ENCODE results near the gene KIF14.
"Not testable (repeated sequence)": the region's sequence is repeated elsewhere in the genome, so short reads cannot be mapped to it uniquely, and the experiment has no call there.

Gene KIF14

DNA sequence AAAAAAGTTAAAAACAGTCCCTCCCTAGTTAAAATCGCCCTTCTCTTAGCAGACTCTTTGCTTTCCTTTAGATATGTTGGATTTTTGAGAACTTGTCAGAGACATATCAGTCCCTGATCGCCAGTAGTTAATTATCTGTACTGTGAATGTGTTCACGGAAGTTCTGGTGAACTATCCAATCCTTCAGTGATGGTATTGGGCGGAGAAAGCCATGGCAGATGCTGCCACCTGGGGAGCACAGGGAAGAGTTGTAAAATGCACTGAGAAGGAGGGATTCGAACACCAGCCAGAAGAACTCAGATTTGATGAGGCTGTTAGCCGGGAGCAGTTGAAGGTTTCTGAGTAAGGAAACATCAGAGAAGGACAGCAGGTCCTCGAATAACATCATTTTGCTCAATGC is 17.5 kb upstream of the KIF14 start:
- ChIA-PET CTCF (no interaction called here), POLR2A (no interaction called here)
- TF ChIP-seq FOXK2 (IDR thresholded peaks at IDR 0.05) (no peak), CTBP1 (IDR thresholded peaks at IDR 0.05; ENCODE audit: borderline replicate concordance) (no peak), SP1 (IDR thresholded peaks at IDR 0.05) (no peak), ZNF384 (IDR thresholded peaks at IDR 0.05) (no peak), FOXM1 (IDR thresholded peaks at IDR 0.05; ENCODE audit: borderline replicate concordance) (no peak), BHLHE40 (IDR thresholded peaks at IDR 0.05; ENCODE audit: borderline replicate concordance) (no peak), LEF1 (IDR thresholded peaks at IDR 0.05; ENCODE audit: borderline replicate concordance) (no peak), SUZ12 (IDR thresholded peaks at IDR 0.05) (no peak), FOXA1 (IDR thresholded peaks at IDR 0.05) (no peak), L3MBTL2 (conservative IDR thresholded peaks at IDR 0.05) (no peak)
- no peak for DNase-seq (ENCODE audit: extremely low spot score)

DNA sequence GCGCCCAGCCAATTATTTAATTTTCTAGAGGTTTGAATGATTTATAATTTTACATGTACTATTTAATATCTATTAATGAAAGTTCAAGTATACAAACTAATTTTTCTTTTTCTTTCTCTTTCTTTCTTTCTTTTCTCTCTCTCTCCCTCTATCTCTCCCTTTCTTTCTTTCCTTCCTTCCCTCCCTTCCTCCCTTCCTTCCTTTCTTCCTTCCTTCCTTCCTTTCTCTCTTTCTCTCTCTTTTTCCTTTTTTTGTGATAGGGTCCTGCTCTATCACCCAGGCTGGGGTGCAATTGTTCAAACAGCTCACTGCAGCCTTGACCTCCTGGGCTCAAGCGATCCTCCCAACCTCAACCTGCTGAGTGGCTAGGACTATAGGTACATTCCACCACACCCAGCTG is 16.1 kb upstream of the KIF14 start:
- ChIA-PET POLR2A (no interaction called here), CTCF (interaction anchor here (1.3 kb wide), 1 partner anchor 14 kb away, joined by 8 read pairs; no protein-coding TSS in a partner anchor)
- DNase-seq (ENCODE audit: extremely low spot score), result no peak
- TF ChIP-seq SP1 (IDR thresholded peaks at IDR 0.05) (no peak), HDGF (IDR thresholded peaks at IDR 0.05; ENCODE audit: borderline replicate concordance) (no peak), FOXK2 (IDR thresholded peaks at IDR 0.05) (no peak), ZNF384 (IDR thresholded peaks at IDR 0.05) (no peak), LEF1 (IDR thresholded peaks at IDR 0.05; ENCODE audit: borderline replicate concordance) (no peak), BHLHE40 (IDR thresholded peaks at IDR 0.05; ENCODE audit: borderline replicate concordance) (no peak), NFRKB (IDR thresholded peaks at IDR 0.05) (no peak), ELF4 (IDR thresholded peaks at IDR 0.05) (no peak), TARDBP (IDR thresholded peaks at IDR 0.05) (no peak), L3MBTL2 (conservative IDR thresholded peaks at IDR 0.05) (no peak), SUZ12 (IDR thresholded peaks at IDR 0.05) (no peak), FOXA1 (IDR thresholded peaks at IDR 0.05) (no peak), FOXM1 (IDR thresholded peaks at IDR 0.05; ENCODE audit: borderline replicate concordance) (no peak)

DNA sequence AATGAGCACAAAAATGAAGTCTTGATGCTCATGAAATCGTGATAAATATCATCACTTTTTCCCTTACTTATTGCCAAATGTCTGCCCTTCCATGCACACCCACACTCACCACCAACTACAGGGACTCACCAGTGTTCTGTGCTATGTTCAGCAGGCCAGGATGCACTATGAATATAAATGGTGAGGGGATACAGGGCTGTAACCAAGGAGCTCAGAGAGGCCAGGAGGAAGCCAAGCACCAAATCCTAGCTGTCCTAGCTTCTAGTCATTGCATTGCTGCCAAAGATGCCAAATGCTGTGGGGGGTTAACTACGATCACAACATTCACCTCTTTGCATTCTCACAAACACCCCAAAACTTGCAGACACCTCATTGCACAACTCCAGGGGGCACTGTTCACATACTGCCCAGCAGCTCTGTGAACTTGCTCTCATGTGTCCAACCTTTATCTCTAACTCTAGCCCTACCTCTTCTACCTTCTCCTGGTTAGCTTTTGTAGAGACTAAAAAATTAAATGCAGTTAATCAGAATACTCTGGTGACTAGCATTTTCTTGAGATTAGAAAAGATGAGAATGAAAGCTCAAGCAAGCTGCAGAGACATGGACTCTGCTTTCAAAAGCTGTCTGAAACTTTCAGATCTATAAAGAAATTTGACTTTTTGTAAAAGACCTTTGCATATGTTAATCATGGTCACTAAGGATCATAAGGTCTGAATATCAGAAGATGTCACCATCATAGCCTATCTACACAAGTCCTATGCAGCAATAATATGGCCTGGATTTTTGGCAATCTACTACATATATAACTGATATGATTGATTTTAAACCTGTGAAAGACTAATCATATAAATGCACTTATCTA is 13.9 kb upstream of the KIF14 start:
- ChIA-PET POLR2A (no interaction called here), CTCF (no interaction called here)
- no peak for DNase-seq (ENCODE audit: extremely low spot score)
- no peak for TF ChIP-seq SUZ12 (IDR thresholded peaks at IDR 0.05)
- no peak for TF ChIP-seq FOXM1 (IDR thresholded peaks at IDR 0.05; ENCODE audit: borderline replicate concordance)
- no peak for TF ChIP-seq ARNT (IDR thresholded peaks at IDR 0.05)
- TF ChIP-seq, protein P1, sequence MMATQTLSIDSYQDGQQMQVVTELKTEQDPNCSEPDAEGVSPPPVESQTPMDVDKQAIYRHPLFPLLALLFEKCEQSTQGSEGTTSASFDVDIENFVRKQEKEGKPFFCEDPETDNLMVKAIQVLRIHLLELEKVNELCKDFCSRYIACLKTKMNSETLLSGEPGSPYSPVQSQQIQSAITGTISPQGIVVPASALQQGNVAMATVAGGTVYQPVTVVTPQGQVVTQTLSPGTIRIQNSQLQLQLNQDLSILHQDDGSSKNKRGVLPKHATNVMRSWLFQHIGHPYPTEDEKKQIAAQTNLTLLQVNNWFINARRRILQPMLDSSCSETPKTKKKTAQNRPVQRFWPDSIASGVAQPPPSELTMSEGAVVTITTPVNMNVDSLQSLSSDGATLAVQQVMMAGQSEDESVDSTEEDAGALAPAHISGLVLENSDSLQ (IDR thresholded peaks at IDR 0.05), result no peak
- no peak for TF ChIP-seq FOXA1 (IDR thresholded peaks at IDR 0.05)
- TF ChIP-seq ZNF384 (IDR thresholded peaks at IDR 0.05), result no peak
- TF ChIP-seq LEF1 (IDR thresholded peaks at IDR 0.05; ENCODE audit: borderline replicate concordance), result no peak
- TF ChIP-seq TARDBP (IDR thresholded peaks at IDR 0.05), result no peak
- TF ChIP-seq L3MBTL2 (conservative IDR thresholded peaks at IDR 0.05), result no peak
- TF ChIP-seq NFRKB (IDR thresholded peaks at IDR 0.05), result no peak
- no peak for TF ChIP-seq HDGF (IDR thresholded peaks at IDR 0.05; ENCODE audit: borderline replicate concordance)
- no peak for TF ChIP-seq CTBP1 (IDR thresholded peaks at IDR 0.05; ENCODE audit: borderline replicate concordance)
- no peak for TF ChIP-seq FOXK2 (IDR thresholded peaks at IDR 0.05)

DNA sequence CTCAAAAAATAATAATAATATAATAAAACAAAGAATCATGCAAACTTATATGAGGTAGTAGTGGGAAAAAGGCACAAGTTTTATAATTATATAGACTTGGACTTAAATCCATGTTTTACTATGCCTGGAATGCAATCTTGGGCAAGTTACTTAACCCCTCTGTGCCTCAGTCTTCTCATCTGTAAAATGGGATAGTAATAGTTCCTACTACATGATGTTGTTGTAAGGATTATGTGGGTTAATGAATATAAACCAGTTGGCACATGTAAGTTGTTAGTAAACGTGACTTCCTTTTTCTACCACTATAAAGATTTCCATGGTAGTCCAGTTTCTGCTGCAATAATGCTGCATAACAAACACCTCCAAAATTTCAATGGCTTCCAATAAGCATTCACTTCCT is 10.8 kb upstream of the KIF14 start:
- CTCF ChIA-PET, result no interaction called here

DNA sequence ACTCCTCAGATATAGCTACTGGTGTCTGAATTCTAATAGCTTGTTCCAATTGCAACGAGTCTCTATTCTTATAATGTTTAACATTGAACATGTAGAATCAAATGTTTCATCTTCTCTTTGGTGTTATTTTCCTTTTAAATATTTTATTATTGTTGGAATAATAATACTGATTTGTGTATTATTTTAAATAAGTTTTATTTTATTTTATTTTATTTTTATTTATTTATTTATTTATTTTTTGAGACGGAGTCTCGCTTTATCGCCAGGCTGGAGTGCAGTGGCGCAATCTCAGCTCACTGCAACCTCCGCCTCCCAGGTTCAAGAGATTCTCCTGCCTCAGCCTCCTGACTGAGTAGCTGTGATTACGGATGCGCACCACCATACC is 10.0 kb upstream of the KIF14 start:
- POLR2A ChIA-PET; DNase-seq (ENCODE audit: extremely low spot score); CTCF ChIA-PET: not testable (repeated sequence)

More for the DNA sequence above, 10.8 kb upstream of the KIF14 start:
- POLR2A ChIA-PET, result no interaction called here
- TF ChIP-seq, protein P1 (IDR thresholded peaks at IDR 0.05), result no peak
- TF ChIP-seq LEF1 (IDR thresholded peaks at IDR 0.05; ENCODE audit: borderline replicate concordance) (no peak), HDGF (IDR thresholded peaks at IDR 0.05; ENCODE audit: borderline replicate concordance) (no peak), FOXM1 (IDR thresholded peaks at IDR 0.05; ENCODE audit: borderline replicate concordance) (no peak), CTBP1 (IDR thresholded peaks at IDR 0.05; ENCODE audit: borderline replicate concordance) (no peak), SP1 (IDR thresholded peaks at IDR 0.05) (no peak), NFRKB (IDR thresholded peaks at IDR 0.05) (no peak), TARDBP (IDR thresholded peaks at IDR 0.05) (no peak), FOXK2 (IDR thresholded peaks at IDR 0.05) (no peak), SUZ12 (IDR thresholded peaks at IDR 0.05) (no peak), FOXA1 (IDR thresholded peaks at IDR 0.05) (no peak), ARNT (IDR thresholded peaks at IDR 0.05) (no peak)
- DNase-seq (ENCODE audit: extremely low spot score), result no peak

DNA sequence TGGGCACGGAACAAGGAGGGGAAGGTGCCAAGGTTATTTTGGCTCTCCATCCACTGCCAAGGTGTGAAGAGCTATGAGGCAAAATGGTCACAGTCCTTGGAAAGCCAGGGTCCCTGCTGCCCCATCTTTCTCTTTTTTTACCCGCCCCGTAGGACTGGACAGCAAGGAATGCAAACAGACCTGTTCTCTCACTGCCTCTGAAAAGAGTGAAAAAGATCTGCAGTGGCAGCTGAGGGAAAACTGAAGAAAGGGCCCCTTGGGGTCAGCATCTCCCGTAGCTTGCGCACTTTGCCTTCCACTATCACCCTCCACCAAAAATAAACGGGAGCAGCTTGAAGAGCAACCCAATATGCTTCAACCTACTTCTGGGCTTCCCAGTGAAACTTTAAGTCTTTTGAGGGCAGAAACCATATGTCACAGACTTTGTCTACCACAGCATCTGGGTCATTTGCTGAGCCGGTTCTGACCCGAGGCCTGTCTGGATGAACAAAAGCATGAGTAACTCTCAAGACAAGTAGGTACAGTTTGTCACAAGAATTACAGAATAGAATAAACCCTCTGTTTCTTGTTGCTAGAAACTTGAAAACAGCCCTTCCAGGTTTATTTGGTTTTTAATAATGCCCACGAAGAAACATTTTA is 9.4 kb upstream of the KIF14 start:
- ChIA-PET POLR2A (no interaction called here), CTCF (no interaction called here)
- TF ChIP-seq ZNF384 (IDR thresholded peaks at IDR 0.05) (no peak), ELF4 (IDR thresholded peaks at IDR 0.05) (no peak), TARDBP (IDR thresholded peaks at IDR 0.05) (no peak)
- DNase-seq (ENCODE audit: extremely low spot score), result no peak
